AG04449 (cell line): ENCODE measurements around the gene TPCN2.

Experiments used
- CTCF ChIA-PET: fragments of 350-600 bp; formaldehyde crosslinking; extraction: SDS; loops from one replicate; lab custom pipeline; 2021; ENCODE audit warnings: antibody characterized with exemption; lab: Yijun Ruan, JAX
- POLR2A ChIA-PET: fragments of 400-600, 350-600 bp; formaldehyde crosslinking; extraction: SDS; loops from one replicate; lab custom pipeline; 2020; ENCODE audit warnings: antibody characterized with exemption, inconsistent platforms; lab: Yijun Ruan, JAX
- DNase-seq: peaks from one replicate; pipeline ENCODE4 v3.0.0-alpha.2; 2010; ENCODE audit warnings: low read depth, low spot score
- H3K4me3 ChIP-seq: 2 replicates; pipeline ENCODE4 v1.5.1; 2011; ENCODE audit warnings: low read depth, mild to moderate bottlenecking, control low read depth, low read length
- CTCF ChIP-seq: IDR thresholded peaks from one replicate; pipeline ENCODE4 v1.5.1; 2011; ENCODE audit warnings: mild to moderate bottlenecking, moderate library complexity, low read length, control low read depth, inconsistent platforms; ENCODE audit not compliant: insufficient read depth; ENCODE audit errors: missing control alignments

The TPCN2 gene

GRCh38 chr11:69174841-69175240, 126.1 kb downstream of the TPCN2 start:
- POLR2A ChIA-PET, result no interaction called here
- CTCF ChIA-PET, result interaction anchor here (1.1 to 1.7 kb wide), 2 partner anchors 8 to 43 kb away, joined by 5 to 6 read pairs; no protein-coding TSS in a partner anchor
- DNase-seq, result no peak
- no peak overlapping the region for H3K4me3 ChIP-seq
- TF ChIP-seq CTCF, result no peak

- no peak for TF ChIP-seq CTCF
- no peak overlapping the region for H3K4me3 ChIP-seq
- ChIA-PET CTCF (no interaction called here), POLR2A (no interaction called here)
- DNase-seq, result no peak
Observed at GRCh38 chr11:69178819-69179482, 130.2 kb downstream of the TPCN2 start.

GRCh38 chr11:69180226-69180625, 131.5 kb downstream of the TPCN2 start:
- ChIA-PET POLR2A (no interaction called here), CTCF (no interaction called here)
- H3K4me3 ChIP-seq, result no peak overlapping the region
- no peak for TF ChIP-seq CTCF
- DNase-seq, result no peak

- TF ChIP-seq CTCF, result no peak
- ChIA-PET POLR2A (no interaction called here), CTCF (no interaction called here)
- no peak overlapping the region for H3K4me3 ChIP-seq
- no peak for DNase-seq
Observed at GRCh38 chr11:69180726-69181125, 132.0 kb downstream of the TPCN2 start.

GRCh38 chr11:69183613-69184012, 134.9 kb downstream of the TPCN2 start:
- POLR2A ChIA-PET, result no interaction called here
- no peak for TF ChIP-seq CTCF
- CTCF ChIA-PET, result interaction anchor here (1.2 kb wide), 1 partner anchor 52 kb away, joined by 3 read pairs; no protein-coding TSS in a partner anchor
- no peak overlapping the region for H3K4me3 ChIP-seq
- no peak for DNase-seq
